ENCODE results near the gene HSPA12A.

HSPA12A gene

GRCh38 chr10:116630020-116630419 is 112.3 kb downstream of the HSPA12A start:
- Mint-ChIP-seq H3K27ac (no peak overlapping the region), H3K4me3 (no peak overlapping the region), H3K36me3 (no peaks in the 10 kb centered on the region), H3K27me3 (peaks cover 1% of the 10 kb centered on the region), H3K9me3 (peaks cover 4% of the 10 kb centered on the region), H3K4me1 (no peaks in the 10 kb centered on the region)
- ATAC-seq (ENCODE audit: low read depth) (no peak), DNase-seq (ENCODE audit: low spot score in 2 of 2) (no peak)

GRCh38 chr10:116629340-116629739 is 113.0 kb downstream of the HSPA12A start:
- peaks cover 4% of the 10 kb centered on the region for H3K9me3 Mint-ChIP-seq
- H3K27me3 Mint-ChIP-seq = peaks cover 1% of the 10 kb centered on the region
- H3K4me3 Mint-ChIP-seq = no peak overlapping the region
- DNase-seq (ENCODE audit: low spot score in 2 of 2) = no peak
- ATAC-seq (ENCODE audit: low read depth) = no peak
- H3K27ac Mint-ChIP-seq = no peak overlapping the region
- no peaks in the 10 kb centered on the region for H3K36me3 Mint-ChIP-seq
- no peaks in the 10 kb centered on the region for H3K4me1 Mint-ChIP-seq

GRCh38 chr10:116627386-116627933 is 114.9 kb downstream of the HSPA12A start:
- Mint-ChIP-seq H3K4me1 (no peaks in the 10 kb centered on the region), H3K9me3 (no peaks in the 10 kb centered on the region), H3K27me3 (peaks cover 1% of the 10 kb centered on the region), H3K27ac (no peak overlapping the region), H3K36me3 (no peaks in the 10 kb centered on the region), H3K4me3 (no peak overlapping the region)
- DNase-seq (ENCODE audit: low spot score in 2 of 2) = no peak
- no peak for ATAC-seq (ENCODE audit: low read depth)

DNA sequence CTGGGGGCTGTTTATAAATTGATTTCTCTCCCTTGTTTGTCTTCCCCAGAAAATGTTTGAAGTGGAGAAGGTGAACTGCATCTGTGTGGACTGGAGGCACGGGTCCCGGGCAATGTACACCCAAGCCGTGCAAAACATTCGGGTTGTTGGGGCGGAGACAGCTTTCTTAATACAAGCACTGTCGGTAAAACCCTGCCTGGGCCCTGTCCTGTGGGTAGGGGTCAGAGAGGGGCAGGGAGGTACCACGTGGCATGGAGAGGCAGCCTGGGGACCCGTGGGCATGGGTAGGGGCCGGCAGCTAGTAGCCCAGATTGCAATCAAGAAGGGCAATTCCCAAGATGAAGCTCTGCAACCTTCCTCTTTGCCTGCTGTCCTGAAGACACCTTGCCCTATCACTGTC is 115.6 kb downstream of the HSPA12A start:
- no peak overlapping the region for H3K27ac Mint-ChIP-seq
- DNase-seq (ENCODE audit: low spot score in 2 of 2) (no peak), ATAC-seq (ENCODE audit: low read depth) (no peak)
- H3K36me3 Mint-ChIP-seq = no peaks in the 10 kb centered on the region
- H3K4me1 Mint-ChIP-seq = no peaks in the 10 kb centered on the region
- H3K27me3 Mint-ChIP-seq = peaks cover 1% of the 10 kb centered on the region
- no peaks in the 10 kb centered on the region for H3K9me3 Mint-ChIP-seq
- H3K4me3 Mint-ChIP-seq = no peak overlapping the region

- Mint-ChIP-seq H3K4me1 (no peaks in the 10 kb centered on the region), H3K36me3 (no peaks in the 10 kb centered on the region), H3K9me3 (no peaks in the 10 kb centered on the region), H3K4me3 (no peak overlapping the region), H3K27me3 (peaks cover 1% of the 10 kb centered on the region), H3K27ac (no peak overlapping the region)
- no peak for ATAC-seq (ENCODE audit: low read depth)
- no peak for DNase-seq (ENCODE audit: low spot score in 2 of 2)
These were observed 116.5 kb downstream of the HSPA12A start for GRCh38 chr10:116625845-116626244.

GRCh38 chr10:116621934-116622655 is 120.3 kb downstream of the HSPA12A start:
- Mint-ChIP-seq H3K36me3 (no peaks in the 10 kb centered on the region), H3K9me3 (no peaks in the 10 kb centered on the region)
- DNase-seq (ENCODE audit: low spot score in 2 of 2) = no peak

GRCh38 chr10:116621476-116621875 is 120.9 kb downstream of the HSPA12A start:
- no peaks in the 10 kb centered on the region for H3K36me3 Mint-ChIP-seq

More at GRCh38 chr10:116621934-116622655, 120.3 kb downstream of the HSPA12A start:
- Mint-ChIP-seq H3K4me1 (no peaks in the 10 kb centered on the region), H3K4me3 (no peak overlapping the region), H3K27me3 (peaks cover 1% of the 10 kb centered on the region), H3K27ac (no peak overlapping the region)
- ATAC-seq (ENCODE audit: low read depth) = no peak

More at GRCh38 chr10:116621476-116621875, 120.9 kb downstream of the HSPA12A start:
- H3K27ac Mint-ChIP-seq = no peak overlapping the region
- no peaks in the 10 kb centered on the region for H3K9me3 Mint-ChIP-seq
- no peaks in the 10 kb centered on the region for H3K4me1 Mint-ChIP-seq
- H3K4me3 Mint-ChIP-seq = no peak overlapping the region
- ATAC-seq (ENCODE audit: low read depth) (no peak), DNase-seq (ENCODE audit: low spot score in 2 of 2) (no peak)
- peaks cover 1% of the 10 kb centered on the region for H3K27me3 Mint-ChIP-seq

Data from memory B cell (primary cell).